ENCODE results near the gene LIPG. TPM values are rescaled to one million over a fixed set of nuclear protein-coding genes. Genes with fewer than 3 reads are reported as not detected.

LIPG gene
- total and polyA plus RNA-seq, 2 of the 13 experiments (the other 11 are each of a cell fraction or from before 2014, with no cell fraction given) = 0.96 to 10.8 TPM

DNA sequence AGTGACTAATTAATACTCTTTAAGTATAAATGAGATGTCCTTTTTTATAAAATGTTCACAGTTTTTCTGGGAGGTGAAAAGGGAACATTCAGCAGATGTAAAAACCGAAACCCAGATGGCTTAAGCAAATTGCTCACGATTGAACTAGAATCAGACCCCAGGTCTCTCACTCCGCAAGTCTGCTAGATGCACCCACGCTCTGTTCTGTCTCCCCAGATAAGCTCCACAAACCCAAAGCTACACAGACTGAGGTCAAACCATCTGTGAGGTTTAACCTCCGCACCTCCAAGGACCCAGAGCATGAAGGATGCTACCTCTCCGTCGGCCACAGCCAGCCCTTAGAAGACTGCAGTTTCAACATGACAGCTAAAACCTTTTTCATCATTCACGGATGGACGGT is 3.2 kb downstream of the LIPG start:
- ATAC-seq (no peak), DNase-seq (ENCODE audit: low spot score) (no peak), FAIRE-seq (no peak)
- ChIA-PET POLR2A (no interaction called here), CTCF (ENCODE audit: low intra/inter-chr PET ratio, low total read pairs) (no interaction called here)
- Histone ChIP-seq H2AFZ (ENCODE audit: low read length) (no peak overlapping the region), H3K9me3 (ENCODE audit: low read length) (no peaks in the 10 kb centered on the region), H3K36me3 (replicated peaks in 1 of 2; ENCODE audit: control insufficient read depth in 1 of 2, insufficient read depth in 2 of 2, low read length in 2 of 2) (no peaks in the 10 kb centered on the region), H3K9ac (ENCODE audit: insufficient read depth, low read depth, low read length) (no peak overlapping the region), H3K27ac (ENCODE audit: extremely low read length, insufficient read depth, low read length) (no peak overlapping the region), H4K20me1 (ENCODE audit: insufficient read depth, low read length) (no peaks in the 10 kb centered on the region), H3K27me3 (ENCODE audit: control insufficient read depth in 1 of 2, insufficient read depth in 2 of 2, low read length in 2 of 2) (peaks cover 16 to 33% of the 10 kb centered on the region in 2 experiments), H3K79me2 (ENCODE audit: insufficient read depth, low read length) (no peaks in the 10 kb centered on the region), H3K4me2 (ENCODE audit: low read depth, low read length) (no peak overlapping the region), H3K4me3 (replicated peaks in 1 of 3; ENCODE audit: insufficient read depth in 1 of 3, low read depth in 2 of 3, low read length in 3 of 3) (no peak overlapping the region), H3K4me1 (ENCODE audit: insufficient read depth, low read length) (peaks cover 43% of the 10 kb centered on the region)
- intact Hi-C loops (cut with micrococcal nuclease; ENCODE audit: unreplicated experiment) (no loop called here), in situ Hi-C loops (cut with HindIII; ENCODE audit: extremely low pct_ligation_motif_present, low pct_unique_long_range_greater_than_20kb) (loop anchor here (10.0 kb wide), 1 partner anchor 160 kb away; no protein-coding TSS in a partner anchor)
- no TSS peak for BruUV-seq (replicated peaks)
- TF ChIP-seq ZBTB1 (CRISPR knock-in tag; IDR thresholded peaks at IDR 0.05; ENCODE audit: borderline replicate concordance) (no peak), JARID2 (CRISPR knock-in tag; IDR thresholded peaks at IDR 0.05; ENCODE audit: insufficient replicate concordance) (no peak), NFE2L2 (IDR thresholded peaks at IDR 0.05; ENCODE audit: low read length) (no peak), NFIB (CRISPR knock-in tag; IDR thresholded peaks at IDR 0.05; ENCODE audit: borderline replicate concordance) (no peak), NCOA2 (CRISPR knock-in tag; IDR thresholded peaks at IDR 0.05) (no peak), SAP130 (CRISPR knock-in tag; IDR thresholded peaks at IDR 0.05; ENCODE audit: low read depth) (no peak), CREM (IDR thresholded peaks at IDR 0.05) (no peak), CREM (CRISPR knock-in tag; IDR thresholded peaks at IDR 0.05) (no peak), MTF2 (CRISPR knock-in tag; IDR thresholded peaks at IDR 0.05; ENCODE audit: borderline replicate concordance) (no peak), PLSCR1 (CRISPR knock-in tag; IDR thresholded peaks at IDR 0.05; ENCODE audit: borderline replicate concordance) (no peak), POGZ (CRISPR knock-in tag; IDR thresholded peaks at IDR 0.05) (no peak), ZNF607 (CRISPR knock-in tag; IDR thresholded peaks at IDR 0.05; ENCODE audit: borderline replicate concordance) (no peak)
- WGBS (ENCODE audit: low lambda C conversion rate) = 89% methylated on average over 9 of the region's 9 CpGs
